Stimulated activated naive B cell treated with anti-CD40 and anti-IgM and Interleukin-4, amounts not matched to agents 10 μg/mL and 1 μg/mL and 100 μg/mL, for 72 hours (primary cell): ENCODE results near the gene FCN2.
A peak's percentile ranks its signal among the peaks of the same experiment; 100 is the strongest.

Source experiments
- ATAC-seq, 2 donors: fragments of 150-1000 bp; cut with Tn5 transposase; replicated peaks; 2 replicates each; pipeline ENCODE4 v1.10.0; 2021; ENCODE audit warnings: moderate library complexity in 1 of 2
- DNase-seq: peaks from one replicate; pipeline ENCODE4 v3.0.0; 2021
- H3K27ac Mint-ChIP-seq: one replicate; pipeline ENCODE4 v1.8.0; 2022; ENCODE audit warnings: mild to moderate bottlenecking, mixed read lengths
- H3K27me3 Mint-ChIP-seq, 2 donors: one replicate each; pipeline ENCODE4 v1.8.0; 2022; ENCODE audit warnings: mixed read lengths in 2 of 2
- H3K36me3 Mint-ChIP-seq, 2 donors: one replicate each; pipeline ENCODE4 v1.8.0; 2022; ENCODE audit warnings: mixed read lengths in 2 of 2, mild to moderate bottlenecking in 1 of 2
- H3K4me1 Mint-ChIP-seq, 2 donors: one replicate each; pipeline ENCODE4 v1.8.0; 2022; ENCODE audit warnings: mixed read lengths in 2 of 2, mild to moderate bottlenecking in 1 of 2
- H3K4me3 Mint-ChIP-seq, 2 donors: one replicate each; pipeline ENCODE4 v1.8.0; 2022; ENCODE audit warnings: mild to moderate bottlenecking in 2 of 2, mixed read lengths in 2 of 2, moderate library complexity in 1 of 2
- H3K9me3 Mint-ChIP-seq, 2 donors: one replicate each; pipeline ENCODE4 v1.8.0; 2022; ENCODE audit warnings: mixed read lengths in 2 of 2, mild to moderate bottlenecking in 1 of 2

Gene FCN2

GRCh38 chr9:134894136-134894860 lies 13.7 kb downstream of the FCN2 start:
- DNase-seq (no peak), ATAC-seq (no peak)
- peaks cover 4 to 9% of the 10 kb centered on the region in 2 donors for H3K4me1 Mint-ChIP-seq
- no peak overlapping the region for H3K27ac Mint-ChIP-seq
- peaks cover 6 to 12% of the 10 kb centered on the region in 2 donors for H3K9me3 Mint-ChIP-seq
- H3K4me3 Mint-ChIP-seq: no peak overlapping the region
- H3K27me3 Mint-ChIP-seq: peaks cover 40 to 41% of the 10 kb centered on the region in 2 donors
- H3K36me3 Mint-ChIP-seq: peaks cover 2 to 10% of the 10 kb centered on the region in 2 donors

GRCh38 chr9:134895097-134895496 lies 14.5 kb downstream of the FCN2 start:
- ATAC-seq (no peak), DNase-seq (no peak)
- peak overlapping the region; percentile 26 for H3K27ac Mint-ChIP-seq
- peaks cover 4 to 12% of the 10 kb centered on the region in 2 donors for H3K36me3 Mint-ChIP-seq
- H3K4me1 Mint-ChIP-seq: peaks cover 0 to 1% of the 10 kb centered on the region in 2 donors
- H3K4me3 Mint-ChIP-seq: no peak overlapping the region
- peaks cover 11 to 17% of the 10 kb centered on the region in 2 donors for H3K9me3 Mint-ChIP-seq
- peaks cover 41 to 42% of the 10 kb centered on the region in 2 donors for H3K27me3 Mint-ChIP-seq

- peaks cover 41 to 42% of the 10 kb centered on the region in 2 donors for H3K27me3 Mint-ChIP-seq
- no peak overlapping the region for H3K27ac Mint-ChIP-seq
- ATAC-seq (no peak), DNase-seq (no peak)
- H3K9me3 Mint-ChIP-seq: peaks cover 11 to 18% of the 10 kb centered on the region in 2 donors
- no peak overlapping the region for H3K4me3 Mint-ChIP-seq
- H3K36me3 Mint-ChIP-seq: peaks cover 4 to 12% of the 10 kb centered on the region in 2 donors
- H3K4me1 Mint-ChIP-seq: no peaks in the 10 kb centered on the region
These were observed 14.9 kb downstream of the FCN2 start for GRCh38 chr9:134895567-134895907.

- DNase-seq (no peak), ATAC-seq (no peak)
- H3K9me3 Mint-ChIP-seq: peaks cover 11 to 18% of the 10 kb centered on the region in 2 donors
- no peak overlapping the region for H3K27ac Mint-ChIP-seq
- H3K4me3 Mint-ChIP-seq: no peak overlapping the region
- H3K27me3 Mint-ChIP-seq: peaks cover 36 to 37% of the 10 kb centered on the region in 2 donors
- no peaks in the 10 kb centered on the region for H3K4me1 Mint-ChIP-seq
- H3K36me3 Mint-ChIP-seq: peaks cover 4 to 12% of the 10 kb centered on the region in 2 donors
These were observed 15.6 kb downstream of the FCN2 start for GRCh38 chr9:134895908-134896833.

GRCh38 chr9:134896834-134897583 lies 16.4 kb downstream of the FCN2 start:
- ATAC-seq (no peak), DNase-seq (no peak)
- H3K9me3 Mint-ChIP-seq: peaks cover 11 to 18% of the 10 kb centered on the region in 2 donors
- no peak overlapping the region for H3K4me3 Mint-ChIP-seq
- H3K36me3 Mint-ChIP-seq: peaks cover 4 to 12% of the 10 kb centered on the region in 2 donors
- no peaks in the 10 kb centered on the region for H3K4me1 Mint-ChIP-seq
- peaks cover 28 to 31% of the 10 kb centered on the region in 2 donors for H3K27me3 Mint-ChIP-seq
- H3K27ac Mint-ChIP-seq: no peak overlapping the region

GRCh38 chr9:134897584-134898170 lies 17.1 kb downstream of the FCN2 start:
- no peak overlapping the region for H3K27ac Mint-ChIP-seq
- peaks cover 23 to 25% of the 10 kb centered on the region in 2 donors for H3K27me3 Mint-ChIP-seq
- DNase-seq (no peak), ATAC-seq (no peak)
- H3K4me1 Mint-ChIP-seq: no peaks in the 10 kb centered on the region
- peaks cover 11 to 18% of the 10 kb centered on the region in 2 donors for H3K9me3 Mint-ChIP-seq
- no peak overlapping the region for H3K4me3 Mint-ChIP-seq
- peaks cover 4 to 12% of the 10 kb centered on the region in 2 donors for H3K36me3 Mint-ChIP-seq

GRCh38 chr9:134898319-134898718 lies 17.7 kb downstream of the FCN2 start:
- DNase-seq (no peak), ATAC-seq (no peak)
- H3K9me3 Mint-ChIP-seq: peaks cover 11 to 18% of the 10 kb centered on the region in 2 donors
- H3K27ac Mint-ChIP-seq: no peak overlapping the region
- no peaks in the 10 kb centered on the region for H3K4me1 Mint-ChIP-seq
- H3K27me3 Mint-ChIP-seq: peaks cover 19% of the 10 kb centered on the region in 2 donors
- peaks cover 4 to 12% of the 10 kb centered on the region in 2 donors for H3K36me3 Mint-ChIP-seq
- H3K4me3 Mint-ChIP-seq: no peak overlapping the region

GRCh38 chr9:134899168-134899567 lies 18.6 kb downstream of the FCN2 start:
- H3K36me3 Mint-ChIP-seq: peaks cover 4 to 12% of the 10 kb centered on the region in 2 donors
- no peaks in the 10 kb centered on the region for H3K4me1 Mint-ChIP-seq
- peaks cover 8 to 18% of the 10 kb centered on the region in 2 donors for H3K9me3 Mint-ChIP-seq
- peaks cover 15 to 24% of the 10 kb centered on the region in 2 donors for H3K27me3 Mint-ChIP-seq
- no peak overlapping the region for H3K27ac Mint-ChIP-seq
- DNase-seq (no peak), ATAC-seq (no peak)
- no peak overlapping the region for H3K4me3 Mint-ChIP-seq

- H3K27ac Mint-ChIP-seq: no peak overlapping the region
- peaks cover 11 to 23% of the 10 kb centered on the region in 2 donors for H3K27me3 Mint-ChIP-seq
- ATAC-seq: no peak
- peaks cover 8 to 19% of the 10 kb centered on the region in 2 donors for H3K9me3 Mint-ChIP-seq
- H3K4me1 Mint-ChIP-seq: no peaks in the 10 kb centered on the region
- DNase-seq: no peak
- H3K4me3 Mint-ChIP-seq: no peak overlapping the region
- H3K36me3 Mint-ChIP-seq: peaks cover 4 to 12% of the 10 kb centered on the region in 2 donors
These were observed 19.2 kb downstream of the FCN2 start for GRCh38 chr9:134899818-134900217.

GRCh38 chr9:134902936-134903335 lies 22.3 kb downstream of the FCN2 start:
- Mint-ChIP-seq H3K36me3 (peaks cover 4 to 8% of the 10 kb centered on the region in 2 donors), H3K27ac (no peak overlapping the region), H3K4me1 (no peaks in the 10 kb centered on the region), H3K4me3 (no peak overlapping the region), H3K9me3 (peaks cover 8 to 17% of the 10 kb centered on the region in 2 donors), H3K27me3 (peaks cover 5 to 7% of the 10 kb centered on the region in 2 donors)
- no peak for ATAC-seq
- no peak for DNase-seq

GRCh38 chr9:134908524-134909309 lies 28.1 kb downstream of the FCN2 start:
- DNase-seq (no peak), ATAC-seq (no peak)
- peaks cover 0 to 4% of the 10 kb centered on the region in 2 donors for H3K9me3 Mint-ChIP-seq
- H3K4me3 Mint-ChIP-seq: no peak overlapping the region
- no peaks in the 10 kb centered on the region for H3K4me1 Mint-ChIP-seq
- no peak overlapping the region for H3K27ac Mint-ChIP-seq
- peaks cover 16 to 53% of the 10 kb centered on the region in 2 donors for H3K27me3 Mint-ChIP-seq
- no peaks in the 10 kb centered on the region for H3K36me3 Mint-ChIP-seq

GRCh38 chr9:134909511-134910481 lies 29.2 kb downstream of the FCN2 start:
- peaks cover 0 to 3% of the 10 kb centered on the region in 2 donors for H3K9me3 Mint-ChIP-seq
- H3K27ac Mint-ChIP-seq: peak overlapping the region; percentile 68
- H3K27me3 Mint-ChIP-seq: peaks cover 21 to 61% of the 10 kb centered on the region in 2 donors
- no peak overlapping the region for H3K4me3 Mint-ChIP-seq
- no peaks in the 10 kb centered on the region for H3K36me3 Mint-ChIP-seq
- DNase-seq (no peak), ATAC-seq (no peak)
- H3K4me1 Mint-ChIP-seq: no peaks in the 10 kb centered on the region
